ENCODE results near the gene ABI3BP.

- TF ChIP-seq YY1 (IDR thresholded peaks at IDR 0.05; ENCODE audit: low read depth) = no peak
- no peak for TF ChIP-seq REST (IDR thresholded peaks at IDR 0.05; ENCODE audit: low read depth)
- TF ChIP-seq EP300 (IDR thresholded peaks at IDR 0.05; ENCODE audit: borderline replicate concordance) = no peak
- TF ChIP-seq, protein P1, sequence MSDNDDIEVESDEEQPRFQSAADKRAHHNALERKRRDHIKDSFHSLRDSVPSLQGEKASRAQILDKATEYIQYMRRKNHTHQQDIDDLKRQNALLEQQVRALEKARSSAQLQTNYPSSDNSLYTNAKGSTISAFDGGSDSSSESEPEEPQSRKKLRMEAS (IDR thresholded peaks at IDR 0.05) = no peak
- TF ChIP-seq NFIC (IDR thresholded peaks at IDR 0.05) = no peak
- TF ChIP-seq RAD21 (IDR thresholded peaks at IDR 0.05; ENCODE audit: low read depth) = no peak
- no peak for TF ChIP-seq TAF1 (IDR thresholded peaks at IDR 0.05; ENCODE audit: low read depth)
- no peak for TF ChIP-seq ZBTB7A (IDR thresholded peaks at IDR 0.05; ENCODE audit: low read depth)
- no peak for TF ChIP-seq USF1 (IDR thresholded peaks at IDR 0.05)
Observed at GRCh38 chr3:100981164-100981911, 11.9 kb downstream of the ABI3BP start.

Measured in Ishikawa (cell line).